Nephron progenitor cell (in vitro differentiated cells): ENCODE results near the gene IPO5.

ENCODE experiments used
- DNase-seq: peaks from one replicate; pipeline ENCODE4 v3.0.0; 2021
- H3K27ac Mint-ChIP-seq: 2 replicates; pipeline ENCODE4 v1.8.0; 2021; ENCODE audit warnings: mild to moderate bottlenecking, moderate library complexity, mixed read lengths
- H3K27me3 Mint-ChIP-seq: 2 replicates; pipeline ENCODE4 v1.8.0; 2021; ENCODE audit warnings: mild to moderate bottlenecking, low read depth, mixed read lengths; ENCODE audit not compliant: poor library complexity
- H3K36me3 Mint-ChIP-seq: 2 replicates; pipeline ENCODE4 v1.8.0; 2021; ENCODE audit warnings: low read depth, mixed read lengths
- H3K4me1 Mint-ChIP-seq: 2 replicates; pipeline ENCODE4 v1.8.0; 2021; ENCODE audit warnings: mixed read lengths
- H3K4me3 Mint-ChIP-seq: 2 replicates; pipeline ENCODE4 v1.8.0; 2021; ENCODE audit warnings: mild to moderate bottlenecking, moderate library complexity, mixed read lengths
- H3K9me3 Mint-ChIP-seq: 2 replicates; pipeline ENCODE4 v1.8.0; 2021; ENCODE audit warnings: mild to moderate bottlenecking, moderate library complexity, mixed read lengths
- TF ChIP-seq, protein P1 (sequence below): fragments of 200-600 bp; sonication (generic); IDR thresholded peaks from 2 replicates; pipeline ENCODE4 v1.5.0; 2021; ENCODE audit warnings: antibody characterized with exemption

IPO5 gene

DNA sequence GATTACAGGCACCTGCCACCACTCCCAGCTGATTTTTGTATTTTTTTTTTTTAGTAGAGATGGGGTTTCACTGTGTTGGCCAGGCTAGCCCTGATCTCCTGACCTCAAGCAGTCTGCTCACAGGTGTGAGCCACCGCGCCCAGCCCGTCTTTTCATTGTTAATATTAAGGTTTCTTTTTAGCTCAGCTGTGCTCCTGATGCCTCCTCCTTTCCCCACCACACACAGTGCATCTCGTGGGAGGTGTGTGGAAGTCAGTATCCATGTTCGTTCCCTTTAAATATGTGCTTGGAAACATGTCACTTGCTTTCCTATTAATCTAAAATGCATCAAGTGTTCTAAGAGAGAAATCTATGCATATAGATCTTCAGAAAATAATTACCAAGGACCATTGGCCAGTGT lies 53.5 kb downstream of the IPO5 start:
- H3K36me3 Mint-ChIP-seq = peaks cover 90% of the 10 kb centered on the region
- H3K27me3 Mint-ChIP-seq = no peaks in the 10 kb centered on the region
- H3K27ac Mint-ChIP-seq = peak overlapping the region; percentile 64
- TF ChIP-seq, protein P1, sequence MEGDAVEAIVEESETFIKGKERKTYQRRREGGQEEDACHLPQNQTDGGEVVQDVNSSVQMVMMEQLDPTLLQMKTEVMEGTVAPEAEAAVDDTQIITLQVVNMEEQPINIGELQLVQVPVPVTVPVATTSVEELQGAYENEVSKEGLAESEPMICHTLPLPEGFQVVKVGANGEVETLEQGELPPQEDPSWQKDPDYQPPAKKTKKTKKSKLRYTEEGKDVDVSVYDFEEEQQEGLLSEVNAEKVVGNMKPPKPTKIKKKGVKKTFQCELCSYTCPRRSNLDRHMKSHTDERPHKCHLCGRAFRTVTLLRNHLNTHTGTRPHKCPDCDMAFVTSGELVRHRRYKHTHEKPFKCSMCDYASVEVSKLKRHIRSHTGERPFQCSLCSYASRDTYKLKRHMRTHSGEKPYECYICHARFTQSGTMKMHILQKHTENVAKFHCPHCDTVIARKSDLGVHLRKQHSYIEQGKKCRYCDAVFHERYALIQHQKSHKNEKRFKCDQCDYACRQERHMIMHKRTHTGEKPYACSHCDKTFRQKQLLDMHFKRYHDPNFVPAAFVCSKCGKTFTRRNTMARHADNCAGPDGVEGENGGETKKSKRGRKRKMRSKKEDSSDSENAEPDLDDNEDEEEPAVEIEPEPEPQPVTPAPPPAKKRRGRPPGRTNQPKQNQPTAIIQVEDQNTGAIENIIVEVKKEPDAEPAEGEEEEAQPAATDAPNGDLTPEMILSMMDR = no peak
- no peaks in the 10 kb centered on the region for H3K4me1 Mint-ChIP-seq
- no peak for DNase-seq
- no peaks in the 10 kb centered on the region for H3K9me3 Mint-ChIP-seq
- H3K4me3 Mint-ChIP-seq = no peak overlapping the region

DNA sequence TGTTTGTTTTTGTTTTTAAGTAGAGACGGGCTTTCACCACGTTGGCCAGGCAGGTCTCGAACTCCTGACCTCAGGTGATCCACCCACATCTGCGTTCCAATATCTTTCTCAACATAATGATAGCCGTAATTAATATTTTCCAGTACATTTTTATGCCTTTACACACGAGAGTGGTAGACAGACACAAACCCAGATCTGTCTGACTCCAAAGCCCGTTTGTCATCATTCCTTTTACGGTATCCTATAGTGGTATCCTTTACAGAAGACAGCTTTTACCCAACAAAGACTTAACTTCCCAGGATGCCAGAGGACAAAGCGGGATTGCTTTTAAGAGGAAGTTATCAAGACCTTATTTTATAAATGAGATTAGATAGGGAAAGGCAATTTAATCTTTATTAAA lies 59.8 kb downstream of the IPO5 start:
- TF ChIP-seq, protein P1 = no peak
- no peaks in the 10 kb centered on the region for H3K4me1 Mint-ChIP-seq
- H3K4me3 Mint-ChIP-seq = no peak overlapping the region
- H3K36me3 Mint-ChIP-seq = peaks cover 86% of the 10 kb centered on the region
- H3K27me3 Mint-ChIP-seq = peaks cover 4% of the 10 kb centered on the region
- no peak overlapping the region for H3K27ac Mint-ChIP-seq
- H3K9me3 Mint-ChIP-seq = no peaks in the 10 kb centered on the region
- DNase-seq = no peak

DNA sequence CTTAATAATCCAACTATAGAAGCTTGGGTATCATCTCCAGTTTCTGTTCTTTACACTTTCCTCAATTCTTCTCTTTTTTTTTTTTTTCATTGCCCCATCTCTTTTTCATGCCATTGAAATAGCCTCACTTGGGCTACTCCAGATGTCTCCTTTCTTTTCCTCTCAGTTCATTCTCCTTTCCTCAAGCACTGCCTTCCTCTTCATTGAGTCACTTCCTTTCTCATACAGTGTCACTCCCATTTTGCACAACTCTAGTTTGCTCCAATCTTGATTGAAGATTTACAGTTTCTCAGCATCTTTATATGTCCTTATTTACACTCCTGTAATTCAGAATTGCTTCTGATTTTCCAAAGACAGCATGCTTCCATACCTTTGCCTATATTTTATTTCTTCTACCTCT lies 61.3 kb downstream of the IPO5 start:
- TF ChIP-seq, protein P1 = no peak
- Mint-ChIP-seq H3K9me3 (no peaks in the 10 kb centered on the region), H3K4me1 (no peaks in the 10 kb centered on the region), H3K36me3 (peaks cover 86% of the 10 kb centered on the region), H3K27me3 (peaks cover 4% of the 10 kb centered on the region), H3K27ac (no peak overlapping the region), H3K4me3 (no peak overlapping the region)
- DNase-seq = no peak

GRCh38 chr13:98018293-98018692 lies 64.8 kb downstream of the IPO5 start:
- Mint-ChIP-seq H3K27ac (no peak overlapping the region), H3K36me3 (peaks cover 83% of the 10 kb centered on the region), H3K4me3 (no peak overlapping the region), H3K9me3 (no peaks in the 10 kb centered on the region), H3K4me1 (no peaks in the 10 kb centered on the region), H3K27me3 (peaks cover 4% of the 10 kb centered on the region)
- no peak for DNase-seq
- TF ChIP-seq, protein P1 = no peak

GRCh38 chr13:98019186-98019585 lies 65.7 kb downstream of the IPO5 start:
- no peak overlapping the region for H3K4me3 Mint-ChIP-seq
- no peak for DNase-seq
- no peaks in the 10 kb centered on the region for H3K9me3 Mint-ChIP-seq
- H3K4me1 Mint-ChIP-seq = no peaks in the 10 kb centered on the region
- H3K36me3 Mint-ChIP-seq = peaks cover 84% of the 10 kb centered on the region
- TF ChIP-seq, protein P1 = no peak
- peaks cover 4% of the 10 kb centered on the region for H3K27me3 Mint-ChIP-seq
- H3K27ac Mint-ChIP-seq = no peak overlapping the region

- no peak for DNase-seq
- Mint-ChIP-seq H3K4me3 (no peak overlapping the region), H3K27ac (no peak overlapping the region), H3K36me3 (peaks cover 78% of the 10 kb centered on the region), H3K4me1 (no peaks in the 10 kb centered on the region), H3K27me3 (peaks cover 4% of the 10 kb centered on the region), H3K9me3 (no peaks in the 10 kb centered on the region)
- TF ChIP-seq, protein P1 = no peak
Observed at GRCh38 chr13:98020271-98020670, 66.8 kb downstream of the IPO5 start.
